ENCODE results near the gene S100A16. TPM values are rescaled to one million over a fixed set of nuclear protein-coding genes. Genes with fewer than 3 reads are reported as not detected.

The S100A16 gene
- total and polyA plus RNA-seq, 8 donors, result 8.9 to 361 (median 120) TPM

DNA sequence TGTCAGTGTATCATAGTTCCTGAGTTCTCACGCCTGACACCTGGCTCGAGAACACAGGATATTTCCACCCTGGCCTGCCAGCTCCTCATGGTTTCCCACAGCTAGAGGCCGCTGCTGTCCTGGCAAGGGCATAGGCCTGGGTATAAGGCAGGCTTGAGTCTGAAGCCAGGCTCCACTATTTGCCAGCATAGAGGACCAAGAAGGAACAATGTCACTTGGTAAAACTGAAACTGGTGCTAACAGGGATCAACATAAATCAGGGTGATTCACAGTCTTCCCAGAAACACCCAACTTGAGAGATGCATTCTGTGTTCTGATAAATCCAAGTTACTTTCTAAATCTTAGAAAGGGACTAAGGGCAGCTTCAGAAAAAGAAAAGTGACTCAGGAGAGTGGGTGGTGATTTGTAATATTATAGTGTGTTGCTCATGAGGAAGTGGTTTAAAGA is 40.3 kb downstream of the S100A16 start:
- Histone ChIP-seq H3K4me3 (no peak overlapping the region), H3K27ac (peak overlapping the region; percentile 44 to 81 (median 68)), H3K36me3 (no peaks in the 10 kb centered on the region), H3K4me1 (peaks cover 17 to 50% (median 26%) of the 10 kb centered on the region in 4 donors), H3K9me3 (no peaks in the 10 kb centered on the region), H3K27me3 (no peaks in the 10 kb centered on the region)
- TF ChIP-seq, protein P1, sequence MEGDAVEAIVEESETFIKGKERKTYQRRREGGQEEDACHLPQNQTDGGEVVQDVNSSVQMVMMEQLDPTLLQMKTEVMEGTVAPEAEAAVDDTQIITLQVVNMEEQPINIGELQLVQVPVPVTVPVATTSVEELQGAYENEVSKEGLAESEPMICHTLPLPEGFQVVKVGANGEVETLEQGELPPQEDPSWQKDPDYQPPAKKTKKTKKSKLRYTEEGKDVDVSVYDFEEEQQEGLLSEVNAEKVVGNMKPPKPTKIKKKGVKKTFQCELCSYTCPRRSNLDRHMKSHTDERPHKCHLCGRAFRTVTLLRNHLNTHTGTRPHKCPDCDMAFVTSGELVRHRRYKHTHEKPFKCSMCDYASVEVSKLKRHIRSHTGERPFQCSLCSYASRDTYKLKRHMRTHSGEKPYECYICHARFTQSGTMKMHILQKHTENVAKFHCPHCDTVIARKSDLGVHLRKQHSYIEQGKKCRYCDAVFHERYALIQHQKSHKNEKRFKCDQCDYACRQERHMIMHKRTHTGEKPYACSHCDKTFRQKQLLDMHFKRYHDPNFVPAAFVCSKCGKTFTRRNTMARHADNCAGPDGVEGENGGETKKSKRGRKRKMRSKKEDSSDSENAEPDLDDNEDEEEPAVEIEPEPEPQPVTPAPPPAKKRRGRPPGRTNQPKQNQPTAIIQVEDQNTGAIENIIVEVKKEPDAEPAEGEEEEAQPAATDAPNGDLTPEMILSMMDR (IDR thresholded peaks at IDR 0.05), result peak in 6 of 7 experiments; percentile 22 to 97 (median 76)
- no peak for TF ChIP-seq EP300 (IDR thresholded peaks at IDR 0.05)
- no peak for TF ChIP-seq POLR2A (IDR thresholded peaks at IDR 0.05)
- TF ChIP-seq POLR2AphosphoS5 (IDR thresholded peaks at IDR 0.05), result peak; percentile 31 to 93 (median 48)
- 6 to 23% (median 11%) methylated on average over 3 of the region's 3 CpGs for WGBS, 5 donors
- peak; percentile 91 to 92 for DNase-seq
- intact Hi-C loops (cut with DNase I; ENCODE audit: low total_unique reads), result loop anchor here (5.0 kb wide), 2 partner anchors 35 to 60 kb away; no protein-coding TSS in a partner anchor

DNA sequence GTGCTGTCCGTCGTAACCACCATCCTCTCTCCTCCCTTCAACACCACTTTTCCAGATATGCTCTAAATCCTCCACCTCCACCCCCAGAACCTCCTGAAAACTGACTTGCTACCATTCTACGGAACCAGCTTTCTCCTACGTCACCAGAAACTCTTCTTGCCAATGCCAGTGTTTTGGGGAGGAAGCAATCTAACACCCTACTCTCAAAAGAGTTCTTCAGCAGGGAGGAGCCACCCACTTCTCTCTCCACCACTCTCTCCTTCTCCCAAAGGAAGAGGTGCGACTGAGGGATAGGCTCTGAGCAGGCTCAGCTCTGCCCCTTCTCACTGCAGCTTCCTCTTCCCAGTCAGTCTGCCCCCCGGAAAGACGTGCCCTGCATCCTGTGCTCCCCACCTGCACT is 41.2 kb downstream of the S100A16 start:
- 66 to 81% (median 78%) methylated on average over 7 of the region's 7 CpGs for WGBS, 5 donors
- H3K4me1 ChIP-seq, result peaks cover 26 to 51% (median 35%) of the 10 kb centered on the region in 4 donors
- intact Hi-C loops (cut with DNase I; ENCODE audit: low total_unique reads), result loop anchor here (5.0 kb wide), 2 partner anchors 36 to 59 kb away; no protein-coding TSS in a partner anchor
- peak overlapping the region in 3 of 5 donors; percentile 68 to 81 (median 79) for H3K27ac ChIP-seq
- H3K36me3 ChIP-seq, result no peaks in the 10 kb centered on the region
- no peak for DNase-seq
- no peak for TF ChIP-seq POLR2AphosphoS5 (IDR thresholded peaks at IDR 0.05)
- TF ChIP-seq POLR2A (IDR thresholded peaks at IDR 0.05), result no peak
- TF ChIP-seq, protein P1 (IDR thresholded peaks at IDR 0.05), result no peak
- no peak for TF ChIP-seq EP300 (IDR thresholded peaks at IDR 0.05)
- H3K9me3 ChIP-seq, result no peaks in the 10 kb centered on the region
- no peak overlapping the region for H3K4me3 ChIP-seq
- no peaks in the 10 kb centered on the region for H3K27me3 ChIP-seq

DNA sequence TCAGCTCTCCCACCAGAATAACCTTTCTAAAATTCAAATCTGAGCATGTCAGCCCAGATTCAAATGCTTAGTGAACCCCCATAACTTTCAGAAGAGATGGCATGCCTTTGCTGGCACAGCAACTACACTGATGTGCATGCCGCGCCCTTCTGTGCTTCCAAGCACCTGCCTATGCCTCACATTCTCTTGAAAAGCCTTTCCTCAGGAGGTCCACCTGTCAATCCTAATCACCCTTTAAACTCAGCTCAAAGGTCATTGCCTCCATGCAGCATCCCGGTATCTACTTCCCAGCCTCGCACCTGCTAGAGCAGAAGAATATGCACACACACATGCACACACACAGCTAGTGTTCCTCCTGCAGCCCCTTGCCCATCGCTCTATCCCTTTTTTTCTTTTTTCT is 42.1 kb downstream of the S100A16 start:
- Histone ChIP-seq H3K27ac (no peak overlapping the region), H3K4me3 (no peak overlapping the region), H3K27me3 (no peaks in the 10 kb centered on the region), H3K4me1 (peaks cover 34 to 60% (median 43%) of the 10 kb centered on the region in 4 donors), H3K9me3 (no peaks in the 10 kb centered on the region), H3K36me3 (no peaks in the 10 kb centered on the region)
- no peak for DNase-seq
- WGBS, 5 donors, result 75 to 85% (median 80%) methylated on average over 5 of the region's 5 CpGs
- intact Hi-C loops (cut with DNase I; ENCODE audit: low total_unique reads), result loop anchor here (5.0 kb wide), 2 partner anchors 36 to 59 kb away; no protein-coding TSS in a partner anchor
- TF ChIP-seq, protein P1 (IDR thresholded peaks at IDR 0.05), result no peak
- TF ChIP-seq EP300 (IDR thresholded peaks at IDR 0.05) (no peak), POLR2AphosphoS5 (IDR thresholded peaks at IDR 0.05) (no peak), POLR2A (IDR thresholded peaks at IDR 0.05) (no peak)

DNA sequence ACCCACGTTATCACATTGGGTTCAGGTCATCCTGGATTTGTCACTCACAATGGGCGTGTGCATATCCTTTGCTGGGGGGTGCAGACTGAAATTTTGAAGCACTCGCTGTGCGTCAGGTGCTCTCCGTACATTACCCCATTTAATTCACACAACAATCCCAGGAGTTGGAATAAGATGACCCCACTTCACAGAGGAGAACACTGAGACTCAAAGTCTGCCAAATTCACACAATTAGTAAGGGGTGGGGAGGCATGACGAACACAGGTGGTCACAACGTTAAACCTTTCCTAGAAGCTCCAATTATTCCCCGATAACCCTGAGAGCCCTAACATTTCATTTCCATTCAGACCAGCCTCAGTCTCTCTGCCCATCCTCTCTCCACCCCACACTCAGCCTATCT is 43.5 kb downstream of the S100A16 start:
- no peaks in the 10 kb centered on the region for H3K9me3 ChIP-seq
- no peak for DNase-seq
- H3K36me3 ChIP-seq, result no peaks in the 10 kb centered on the region
- peaks cover 41 to 67% (median 50%) of the 10 kb centered on the region in 4 donors for H3K4me1 ChIP-seq
- TF ChIP-seq EP300 (IDR thresholded peaks at IDR 0.05) (no peak), POLR2AphosphoS5 (IDR thresholded peaks at IDR 0.05) (no peak), POLR2A (IDR thresholded peaks at IDR 0.05) (no peak)
- TF ChIP-seq, protein P1 (IDR thresholded peaks at IDR 0.05), result no peak
- H3K4me3 ChIP-seq, result no peak overlapping the region
- H3K27me3 ChIP-seq, result no peaks in the 10 kb centered on the region
- H3K27ac ChIP-seq, result no peak overlapping the region
- WGBS, 5 donors, result 84 to 89% (median 87%) methylated on average over 8 of the region's 8 CpGs
- intact Hi-C loops (cut with DNase I; ENCODE audit: low total_unique reads), result loop anchor here (5.0 kb wide), 1 partner anchor 37 kb away; no protein-coding TSS in a partner anchor

Measured in stomach (tissue), 9 donors.